ENCODE data around the gene ATP1A1. TPM values are rescaled to one million over a fixed set of nuclear protein-coding genes. Genes with fewer than 3 reads are reported as not detected.

Gene ATP1A1
- total and polyA plus RNA-seq, 2 experiments from 2014 or later = 66.4 to 116 TPM

DNA sequence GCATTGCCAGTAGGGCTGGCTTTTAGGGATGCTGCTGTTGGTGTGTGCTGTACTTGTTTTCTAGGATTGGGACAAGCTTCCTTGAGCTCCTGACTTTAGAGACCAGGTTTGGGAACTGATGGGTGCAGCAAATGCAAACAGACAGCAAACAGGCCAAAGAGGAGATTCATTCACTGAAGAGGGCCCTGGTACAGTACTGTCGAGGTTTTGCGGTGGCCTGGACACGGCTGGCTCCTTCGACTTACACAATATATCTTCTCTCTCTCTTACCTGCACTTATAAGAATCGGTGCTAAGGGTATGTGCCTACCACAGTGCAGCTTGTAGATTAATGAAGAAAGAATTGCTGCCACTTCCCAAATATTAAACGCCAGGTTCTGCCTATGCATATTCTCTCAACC, 44.6 kb downstream of the ATP1A1 start:
- no peak for DNase-seq
- TF ChIP-seq EZH2phosphoT487 (IDR thresholded peaks at IDR 0.05; ENCODE audit: insufficient read depth, low read depth) = no peak
- no peak for TF ChIP-seq EZH2 (IDR thresholded peaks at IDR 0.05; ENCODE audit: insufficient read depth, poor library complexity, severe bottlenecking)
- Histone ChIP-seq H3F3A (ENCODE audit: insufficient read depth) (peaks cover 2% of the 10 kb centered on the region; the same call in 1 of the 2 replicates), H2AFZ (peak overlapping the region; percentile 99), H3K9me3 (ENCODE audit: low read depth) (no peaks in the 10 kb centered on the region), H3K4me1 (ENCODE audit: insufficient read depth) (peaks cover 6% of the 10 kb centered on the region; the same call in 1 of the 2 replicates), H3K4me3 (peak overlapping the region; percentile 94), H3K4me2 (ENCODE audit: unreplicated experiment) (peak overlapping the region; percentile 82), H3K9ac (peak overlapping the region; percentile 92), H4K20me1 (ENCODE audit: insufficient read depth) (no peaks in the 10 kb centered on the region), H3K36me3 (ENCODE audit: low read depth) (no peaks in the 10 kb centered on the region), H3K79me2 (ENCODE audit: insufficient read depth) (no peaks in the 10 kb centered on the region), H3K9me2 (ENCODE audit: insufficient read depth) (no peaks in the 10 kb centered on the region), H3K27ac (no peak overlapping the region), H3K27me3 (replicated peaks; ENCODE audit: insufficient read depth) (no peaks in the 10 kb centered on the region; the same call in 1 of the 2 replicates)
- in situ Hi-C loops (cut with MboI) = no loop called here
- whole genome bisulfite sequencing, 2 experiments (ENCODE audit: low coverage in 1 of 2, low lambda C conversion rate in 2 of 2, missing lambda C conversion rate in 2 of 2) = 74 to 76% methylated on average over 6 of the region's 6 CpGs

DNA sequence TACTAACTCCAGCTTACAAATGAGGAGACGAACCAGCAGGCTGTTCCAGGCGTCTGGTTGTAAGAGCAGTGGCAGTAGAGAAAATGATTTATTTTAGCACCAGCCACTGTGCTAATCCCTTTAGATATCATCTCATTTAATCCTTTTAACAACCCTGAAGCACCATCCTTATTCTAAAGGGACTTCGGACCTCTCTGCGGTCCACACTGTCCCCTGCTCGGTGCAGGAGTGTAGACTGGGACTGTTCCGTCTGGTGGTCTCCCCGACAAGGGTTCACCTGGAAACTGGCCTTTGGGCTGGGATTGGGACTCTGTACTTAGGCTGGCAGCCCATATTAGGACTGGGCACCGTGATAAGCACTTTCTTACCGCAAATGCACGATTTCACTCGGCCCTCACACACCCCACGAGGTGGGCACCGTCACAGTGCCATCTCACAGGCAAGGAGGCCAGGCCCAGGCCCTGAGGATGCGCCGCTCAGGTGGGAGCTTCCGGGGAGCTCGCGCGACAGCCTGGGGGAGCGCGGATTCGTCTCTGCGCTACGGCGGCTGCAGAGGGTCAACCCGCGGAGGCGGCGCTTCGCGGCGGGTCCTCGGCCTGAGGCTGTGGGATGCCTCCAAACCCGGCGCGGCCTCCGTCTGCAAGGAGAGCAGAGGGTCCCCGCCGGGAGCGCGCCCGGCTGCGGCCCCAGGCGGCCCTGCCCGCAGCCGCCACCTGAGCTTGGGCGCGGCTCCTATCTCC, 45.2 kb downstream of the ATP1A1 start:
- DNase-seq = peak; percentile 80
- Histone ChIP-seq H3K9ac (peak overlapping the region; percentile 92), H4K20me1 (ENCODE audit: insufficient read depth) (no peaks in the 10 kb centered on the region), H3K36me3 (ENCODE audit: low read depth) (no peaks in the 10 kb centered on the region), H3K9me2 (ENCODE audit: insufficient read depth) (no peaks in the 10 kb centered on the region), H3K4me3 (peak overlapping the region; percentile 94), H3K27ac (no peak overlapping the region), H3K4me2 (ENCODE audit: unreplicated experiment) (peak overlapping the region; percentile 82), H3K27me3 (replicated peaks; ENCODE audit: insufficient read depth) (no peaks in the 10 kb centered on the region; the same call in 1 of the 2 replicates), H3K9me3 (ENCODE audit: low read depth) (no peaks in the 10 kb centered on the region), H3K79me2 (ENCODE audit: insufficient read depth) (no peaks in the 10 kb centered on the region), H3K4me1 (ENCODE audit: insufficient read depth) (peaks cover 6% of the 10 kb centered on the region; the same call in 1 of the 2 replicates), H3F3A (ENCODE audit: insufficient read depth) (no peaks in the 10 kb centered on the region), H2AFZ (peak overlapping the region; percentile 99)
- TF ChIP-seq EZH2 (IDR thresholded peaks at IDR 0.05; ENCODE audit: insufficient read depth, poor library complexity, severe bottlenecking) = no peak
- TF ChIP-seq EZH2phosphoT487 (IDR thresholded peaks at IDR 0.05; ENCODE audit: insufficient read depth, low read depth) = no peak
- 2 to 3% methylated on average over 35 to 45 of the region's 48 CpGs for WGBS, 2 experiments (ENCODE audit: low coverage in 1 of 2, low lambda C conversion rate in 2 of 2, missing lambda C conversion rate in 2 of 2)
- in situ Hi-C loops (cut with MboI) = no loop called here

DNA sequence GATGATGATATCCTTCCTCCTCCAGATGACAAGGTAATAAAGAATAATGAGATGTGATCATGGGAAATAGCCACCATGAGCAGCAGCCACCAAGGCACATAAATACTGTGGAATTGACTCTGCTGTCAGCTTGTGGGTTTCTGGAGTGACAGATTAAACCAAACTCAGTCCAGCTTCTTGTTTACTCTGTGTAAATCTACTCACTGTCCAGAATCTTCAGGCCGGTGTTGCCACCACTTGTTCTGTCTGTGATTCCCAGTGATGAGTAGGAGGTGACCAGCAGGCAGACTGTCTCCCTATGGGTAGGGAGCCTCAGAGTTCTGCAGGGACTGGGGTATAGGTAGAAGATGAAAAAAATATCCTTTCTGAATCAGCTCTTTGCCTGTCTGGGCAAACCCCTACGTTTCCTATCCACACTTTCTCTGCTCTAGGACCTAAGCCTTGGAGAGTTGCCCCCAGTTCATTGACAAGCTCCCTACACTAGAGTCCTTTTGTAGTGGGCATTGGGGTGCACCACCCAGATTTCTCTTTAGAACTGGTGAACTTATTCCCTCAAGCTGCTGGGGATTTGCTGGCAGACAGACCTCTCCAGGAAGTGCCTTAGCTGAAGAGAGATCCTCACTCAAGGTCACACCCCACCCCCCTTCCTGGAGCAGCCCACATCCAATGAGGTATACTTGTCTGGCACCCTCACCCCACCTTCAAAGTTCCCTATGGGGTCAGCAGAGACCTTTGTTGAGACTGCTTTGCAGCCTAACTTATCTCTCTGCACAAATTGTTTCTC, 47.6 kb downstream of the ATP1A1 start:
- DNase-seq = no peak
- no peaks in the 10 kb centered on the region for H3K9me3 ChIP-seq (ENCODE audit: low read depth)

DNA sequence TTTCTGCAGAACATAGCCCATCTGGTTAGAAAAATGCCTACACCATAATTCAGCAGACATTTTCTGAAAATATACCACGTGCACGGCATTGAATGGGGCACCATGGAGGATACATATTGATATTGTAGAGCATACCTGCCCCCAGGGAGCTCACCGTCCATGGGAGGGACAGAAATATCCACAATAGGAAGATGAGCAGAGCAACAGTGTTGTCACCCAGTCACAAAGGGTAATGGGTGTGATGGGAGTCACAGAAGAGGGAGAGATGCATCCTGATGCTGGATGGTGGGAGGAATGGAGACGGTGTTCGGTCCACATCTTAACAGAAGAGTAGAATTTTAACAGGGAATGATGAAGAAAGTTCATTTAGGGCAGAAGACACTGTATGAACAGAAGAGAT, 51.4 kb downstream of the ATP1A1 start:
- H3F3A ChIP-seq (ENCODE audit: insufficient read depth) = no peaks in the 10 kb centered on the region
- H3K27me3 ChIP-seq (replicated peaks; ENCODE audit: insufficient read depth) = no peaks in the 10 kb centered on the region; the same call in 1 of the 2 replicates
- in situ Hi-C loops (cut with MboI) = no loop called here
- H3K9ac ChIP-seq = no peak overlapping the region
- no peaks in the 10 kb centered on the region for H3K36me3 ChIP-seq (ENCODE audit: low read depth)
- no peaks in the 10 kb centered on the region for H4K20me1 ChIP-seq (ENCODE audit: insufficient read depth)
- no peak overlapping the region for H3K4me3 ChIP-seq
- H3K4me2 ChIP-seq (ENCODE audit: unreplicated experiment) = no peak overlapping the region
- WGBS, 2 experiments (ENCODE audit: low coverage in 1 of 2, low lambda C conversion rate in 2 of 2, missing lambda C conversion rate in 2 of 2) = 43 to 46% methylated on average over 5 of the region's 5 CpGs
- DNase-seq = no peak
- H2AFZ ChIP-seq = no peak overlapping the region
- H3K9me2 ChIP-seq (ENCODE audit: insufficient read depth) = no peaks in the 10 kb centered on the region
- H3K79me2 ChIP-seq (ENCODE audit: insufficient read depth) = no peaks in the 10 kb centered on the region
- H3K4me1 ChIP-seq (ENCODE audit: insufficient read depth) = no peaks in the 10 kb centered on the region
- no peak overlapping the region for H3K27ac ChIP-seq
- no peak for TF ChIP-seq EZH2 (IDR thresholded peaks at IDR 0.05; ENCODE audit: insufficient read depth, poor library complexity, severe bottlenecking)
- TF ChIP-seq EZH2phosphoT487 (IDR thresholded peaks at IDR 0.05; ENCODE audit: insufficient read depth, low read depth) = no peak
- no peaks in the 10 kb centered on the region for H3K9me3 ChIP-seq (ENCODE audit: low read depth)

More for the DNA sequence above, 47.6 kb downstream of the ATP1A1 start:
- Histone ChIP-seq H3K4me3 (no peak overlapping the region), H3K4me2 (ENCODE audit: unreplicated experiment) (no peak overlapping the region), H3K79me2 (ENCODE audit: insufficient read depth) (no peaks in the 10 kb centered on the region), H3K27me3 (replicated peaks; ENCODE audit: insufficient read depth) (no peaks in the 10 kb centered on the region; the same call in 1 of the 2 replicates), H4K20me1 (ENCODE audit: insufficient read depth) (no peaks in the 10 kb centered on the region), H3K27ac (no peak overlapping the region), H3F3A (ENCODE audit: insufficient read depth) (no peaks in the 10 kb centered on the region), H3K36me3 (ENCODE audit: low read depth) (no peaks in the 10 kb centered on the region), H3K9ac (no peak overlapping the region), H3K9me2 (ENCODE audit: insufficient read depth) (no peaks in the 10 kb centered on the region), H3K4me1 (ENCODE audit: insufficient read depth) (peaks cover 6% of the 10 kb centered on the region; the same call in 1 of the 2 replicates), H2AFZ (no peak overlapping the region)
- 66 to 70% methylated on average over 2 of the region's 2 CpGs for WGBS, 2 experiments (ENCODE audit: low coverage in 1 of 2, low lambda C conversion rate in 2 of 2, missing lambda C conversion rate in 2 of 2)
- in situ Hi-C loops (cut with MboI) = no loop called here
- no peak for TF ChIP-seq EZH2phosphoT487 (IDR thresholded peaks at IDR 0.05; ENCODE audit: insufficient read depth, low read depth)
- no peak for TF ChIP-seq EZH2 (IDR thresholded peaks at IDR 0.05; ENCODE audit: insufficient read depth, poor library complexity, severe bottlenecking)

All from GM23248 (cell line).